Measurements from ENCODE around the gene DACH1. TPM values are rescaled to one million over a fixed set of nuclear protein-coding genes. Genes with fewer than 3 reads are reported as not detected.

Gene DACH1
- total RNA-seq, 1 donor from 2014 or later, result not detected

- no peaks in the 10 kb centered on the region for H3K27me3 Mint-ChIP-seq
- no peak overlapping the region for H3K4me3 Mint-ChIP-seq
- H3K4me1 Mint-ChIP-seq, result no peaks in the 10 kb centered on the region
- no peaks in the 10 kb centered on the region for H3K9me3 Mint-ChIP-seq
- intact Hi-C loops (cut with micrococcal nuclease), result no loop called here
- no peaks in the 10 kb centered on the region for H3K36me3 Mint-ChIP-seq (ENCODE audit: low read depth)
- H3K27ac Mint-ChIP-seq, result no peak overlapping the region
- no peak for DNase-seq
These were observed 98.1 kb downstream of the DACH1 start for GRCh38 chr13:71768881-71769280.

DNA sequence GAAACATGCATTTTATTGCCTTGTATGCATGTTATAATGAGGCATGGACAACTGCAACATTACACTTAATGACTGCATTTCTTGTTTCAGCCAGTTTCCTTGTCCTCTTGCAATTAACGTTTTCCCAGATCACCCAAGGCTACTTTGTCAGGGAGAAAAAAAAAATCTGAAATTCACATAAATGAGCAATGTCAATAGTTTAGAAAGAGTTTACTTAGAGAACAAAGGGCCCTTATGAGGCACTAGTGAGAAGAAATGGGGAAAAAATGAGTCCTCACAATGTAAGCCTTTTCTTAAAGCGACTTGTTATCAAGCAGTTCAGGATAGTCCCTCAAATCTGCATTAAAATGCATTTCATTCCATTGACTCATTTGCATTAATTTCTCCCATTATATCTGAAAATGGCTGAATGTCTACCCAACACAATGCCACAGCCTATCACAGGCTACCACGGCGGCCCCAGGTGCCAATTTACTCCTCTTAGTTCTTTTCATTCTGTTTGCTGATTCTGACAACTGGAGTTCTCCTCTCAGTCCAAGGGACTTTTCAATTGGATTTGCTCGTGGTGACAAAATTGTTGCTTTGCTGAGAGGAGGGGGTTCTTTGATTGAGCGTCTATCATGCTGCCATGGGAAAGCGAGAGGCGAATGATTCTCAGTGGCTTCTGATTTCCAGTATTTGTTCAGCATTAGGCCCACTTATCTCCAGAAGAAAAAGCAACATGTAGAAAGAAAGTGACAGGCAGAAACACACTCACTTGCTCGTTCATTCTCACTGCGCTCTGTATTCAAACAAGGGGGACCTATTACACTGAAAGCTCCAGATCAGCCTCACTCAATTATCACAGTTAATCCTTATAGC, 107.1 kb downstream of the DACH1 start:
- no peaks in the 10 kb centered on the region for H3K4me1 Mint-ChIP-seq
- no peaks in the 10 kb centered on the region for H3K27me3 Mint-ChIP-seq
- no peak for DNase-seq
- H3K9me3 Mint-ChIP-seq, result no peaks in the 10 kb centered on the region
- no peak overlapping the region for H3K27ac Mint-ChIP-seq
- no peaks in the 10 kb centered on the region for H3K36me3 Mint-ChIP-seq (ENCODE audit: low read depth)
- intact Hi-C loops (cut with micrococcal nuclease), result no loop called here
- H3K4me3 Mint-ChIP-seq, result no peak overlapping the region

DNA sequence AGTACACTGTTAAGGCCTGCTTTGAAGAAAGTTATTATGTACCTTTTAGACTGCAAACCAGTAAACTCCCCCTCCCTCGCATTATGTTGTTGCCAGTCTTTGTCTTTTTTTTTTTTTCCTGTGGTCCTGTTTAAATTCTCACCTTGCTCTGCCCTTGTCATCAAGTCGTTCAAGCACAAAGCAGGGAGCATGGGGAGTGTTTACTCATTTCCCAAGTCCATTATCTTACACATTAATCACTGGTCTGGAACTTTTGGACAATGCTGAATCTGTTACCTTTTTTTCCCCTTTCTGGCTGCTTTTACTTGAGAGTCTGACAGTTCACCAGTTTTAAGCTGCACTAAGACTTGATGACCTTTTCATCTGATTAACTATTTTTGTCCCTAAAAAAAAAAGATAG, 108.2 kb downstream of the DACH1 start:
- Mint-ChIP-seq H3K36me3 (ENCODE audit: low read depth) (no peaks in the 10 kb centered on the region), H3K27ac (no peak overlapping the region), H3K9me3 (no peaks in the 10 kb centered on the region), H3K4me3 (no peak overlapping the region), H3K4me1 (no peaks in the 10 kb centered on the region), H3K27me3 (no peaks in the 10 kb centered on the region)
- intact Hi-C loops (cut with micrococcal nuclease), result no loop called here
- DNase-seq, result no peak

GRCh38 chr13:71754407-71754974, 112.5 kb downstream of the DACH1 start:
- intact Hi-C loops (cut with micrococcal nuclease), result no loop called here
- Mint-ChIP-seq H3K27me3 (no peaks in the 10 kb centered on the region), H3K4me1 (no peaks in the 10 kb centered on the region), H3K4me3 (no peak overlapping the region), H3K9me3 (no peaks in the 10 kb centered on the region), H3K36me3 (ENCODE audit: low read depth) (no peaks in the 10 kb centered on the region), H3K27ac (no peak overlapping the region)
- DNase-seq, result no peak

GRCh38 chr13:71752775-71753513, 114.1 kb downstream of the DACH1 start:
- H3K27me3 Mint-ChIP-seq, result no peaks in the 10 kb centered on the region
- no peaks in the 10 kb centered on the region for H3K36me3 Mint-ChIP-seq (ENCODE audit: low read depth)
- H3K4me1 Mint-ChIP-seq, result no peaks in the 10 kb centered on the region
- H3K4me3 Mint-ChIP-seq, result no peak overlapping the region
- DNase-seq, result no peak
- intact Hi-C loops (cut with micrococcal nuclease), result no loop called here
- H3K27ac Mint-ChIP-seq, result no peak overlapping the region
- no peaks in the 10 kb centered on the region for H3K9me3 Mint-ChIP-seq

DNA sequence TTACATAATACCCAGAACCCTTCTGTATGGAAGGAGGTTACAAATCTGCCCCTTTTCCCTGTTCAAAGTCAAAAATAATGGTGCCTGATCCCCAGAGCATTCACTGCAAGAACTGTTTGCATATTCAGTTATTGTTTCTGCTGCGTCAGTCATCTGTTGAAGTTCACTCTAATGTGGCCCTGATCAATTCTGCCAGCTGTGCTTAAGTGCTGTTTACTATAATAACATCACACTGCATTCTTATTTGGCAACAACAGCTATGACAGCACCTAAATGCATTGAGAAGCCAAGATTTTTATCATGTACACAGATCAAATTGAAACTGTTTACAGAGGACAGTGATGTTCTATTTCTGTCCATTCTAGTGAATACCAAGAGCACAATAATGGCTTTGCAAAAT, 115.9 kb downstream of the DACH1 start:
- intact Hi-C loops (cut with micrococcal nuclease), result no loop called here
- Mint-ChIP-seq H3K9me3 (no peaks in the 10 kb centered on the region), H3K27ac (no peak overlapping the region), H3K27me3 (no peaks in the 10 kb centered on the region), H3K36me3 (ENCODE audit: low read depth) (no peaks in the 10 kb centered on the region), H3K4me1 (no peaks in the 10 kb centered on the region), H3K4me3 (no peak overlapping the region)
- no peak for DNase-seq

DNA sequence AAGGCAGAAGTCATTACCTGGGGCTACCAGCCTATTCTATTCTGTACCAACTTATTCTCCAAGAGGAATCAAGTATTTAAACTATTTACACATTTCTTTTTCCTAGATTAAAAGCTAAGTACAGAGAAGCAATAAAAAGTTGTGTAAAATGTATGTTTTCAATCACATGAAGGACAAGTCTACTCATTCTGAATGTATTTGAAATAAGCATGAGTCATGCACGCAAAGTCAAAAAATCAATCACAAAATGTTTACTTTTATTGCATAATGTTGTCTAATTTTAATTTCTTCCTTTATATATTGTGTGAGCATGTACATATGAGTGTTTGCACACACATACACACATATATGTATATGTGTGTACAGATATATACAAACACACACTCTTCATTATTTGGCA, 136.7 kb downstream of the DACH1 start:
- no peak overlapping the region for H3K27ac Mint-ChIP-seq
- no peaks in the 10 kb centered on the region for H3K27me3 Mint-ChIP-seq
- no peaks in the 10 kb centered on the region for H3K36me3 Mint-ChIP-seq (ENCODE audit: low read depth)
- H3K4me1 Mint-ChIP-seq, result no peaks in the 10 kb centered on the region
- no peaks in the 10 kb centered on the region for H3K9me3 Mint-ChIP-seq
- intact Hi-C loops (cut with micrococcal nuclease), result no loop called here
- H3K4me3 Mint-ChIP-seq, result no peak overlapping the region
- no peak for DNase-seq

DNA sequence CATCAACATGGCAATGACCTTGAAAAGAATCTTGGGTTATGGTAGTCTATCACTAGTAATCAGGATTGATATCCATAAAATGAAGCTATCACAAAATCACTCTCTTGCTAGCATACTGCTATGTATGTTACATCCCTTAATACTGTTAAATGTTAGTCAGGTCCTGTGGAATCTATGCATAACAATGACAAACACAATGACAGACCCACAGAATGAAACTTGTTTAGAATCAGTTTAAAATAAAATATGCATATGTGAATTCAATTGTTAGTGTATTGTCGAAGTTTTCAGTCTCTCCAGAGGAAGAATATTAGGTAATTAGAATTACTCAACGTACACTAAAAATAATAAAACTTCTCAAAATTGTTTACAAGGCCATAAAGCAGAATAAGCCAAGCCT, 137.6 kb downstream of the DACH1 start:
- intact Hi-C loops (cut with micrococcal nuclease), result no loop called here
- Mint-ChIP-seq H3K4me1 (no peaks in the 10 kb centered on the region), H3K27ac (no peak overlapping the region), H3K36me3 (ENCODE audit: low read depth) (no peaks in the 10 kb centered on the region), H3K27me3 (no peaks in the 10 kb centered on the region), H3K4me3 (no peak overlapping the region), H3K9me3 (no peaks in the 10 kb centered on the region)
- DNase-seq, result no peak

DNA sequence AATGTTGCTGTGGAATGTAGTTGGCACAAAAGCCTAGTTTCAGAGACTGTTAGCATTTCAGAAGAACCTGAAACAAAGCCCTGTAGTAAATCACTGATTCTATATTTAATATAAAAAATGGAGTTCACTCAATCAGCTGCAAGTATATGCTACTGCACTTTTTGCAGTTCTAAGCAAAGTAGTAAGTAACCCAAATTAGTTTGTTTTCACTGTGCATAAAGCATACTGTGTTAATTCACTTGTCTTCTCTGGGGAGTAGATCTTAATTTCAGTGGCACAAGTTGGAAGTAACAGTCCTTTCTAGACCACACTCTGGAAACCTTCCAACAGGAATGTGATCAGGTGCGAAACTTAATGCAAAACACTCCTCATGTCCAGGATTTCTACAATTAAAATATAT, 139.3 kb downstream of the DACH1 start:
- Mint-ChIP-seq H3K36me3 (ENCODE audit: low read depth) (no peaks in the 10 kb centered on the region), H3K4me3 (no peak overlapping the region), H3K27me3 (no peaks in the 10 kb centered on the region), H3K9me3 (no peaks in the 10 kb centered on the region), H3K4me1 (no peaks in the 10 kb centered on the region), H3K27ac (no peak overlapping the region)
- intact Hi-C loops (cut with micrococcal nuclease), result no loop called here
- DNase-seq, result no peak

DNA sequence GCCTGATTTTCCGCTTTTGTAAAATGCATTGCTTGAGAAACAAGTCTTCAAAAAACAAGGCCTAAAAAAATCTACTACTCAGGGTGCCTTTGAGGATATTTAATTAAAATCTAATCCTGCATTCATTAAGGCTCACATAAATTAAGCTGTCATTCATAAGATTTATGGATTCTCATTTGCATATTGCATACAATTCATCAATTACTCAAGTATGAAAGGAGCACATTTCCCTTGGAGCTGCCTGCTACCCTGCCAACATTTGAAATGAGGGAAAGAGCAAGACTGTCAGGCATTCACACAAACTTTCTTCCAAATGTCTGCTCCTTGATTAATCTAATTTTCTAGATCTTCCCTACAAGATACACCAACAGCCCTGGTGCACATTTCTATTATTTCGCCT, 140.0 kb downstream of the DACH1 start:
- Mint-ChIP-seq H3K9me3 (no peaks in the 10 kb centered on the region), H3K36me3 (ENCODE audit: low read depth) (no peaks in the 10 kb centered on the region), H3K27me3 (no peaks in the 10 kb centered on the region), H3K4me1 (no peaks in the 10 kb centered on the region), H3K4me3 (no peak overlapping the region), H3K27ac (no peak overlapping the region)
- no peak for DNase-seq
- intact Hi-C loops (cut with micrococcal nuclease), result no loop called here

DNA sequence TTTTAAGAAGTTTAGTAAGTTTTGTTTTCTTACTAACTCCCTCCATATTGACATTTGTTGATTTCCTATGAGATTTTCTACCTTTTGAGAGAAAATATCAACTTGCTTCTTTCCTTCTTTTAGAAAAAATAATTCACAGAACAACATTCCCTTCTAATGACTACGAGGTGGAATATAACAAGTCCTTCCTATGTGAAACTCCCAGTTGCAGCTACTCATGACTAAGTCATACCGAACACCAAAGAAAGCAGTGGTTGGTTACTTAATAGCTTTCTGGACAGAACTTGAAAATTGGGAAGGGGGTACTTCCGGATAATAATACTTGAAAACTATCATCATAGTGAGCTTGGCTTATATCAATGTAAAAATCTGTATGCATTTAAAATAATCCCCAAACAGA, 144.8 kb downstream of the DACH1 start:
- Mint-ChIP-seq H3K4me1 (no peaks in the 10 kb centered on the region), H3K36me3 (ENCODE audit: low read depth) (no peaks in the 10 kb centered on the region), H3K9me3 (no peaks in the 10 kb centered on the region), H3K27ac (no peak overlapping the region), H3K27me3 (no peaks in the 10 kb centered on the region), H3K4me3 (no peak overlapping the region)
- intact Hi-C loops (cut with micrococcal nuclease), result no loop called here
- DNase-seq, result no peak

DNA sequence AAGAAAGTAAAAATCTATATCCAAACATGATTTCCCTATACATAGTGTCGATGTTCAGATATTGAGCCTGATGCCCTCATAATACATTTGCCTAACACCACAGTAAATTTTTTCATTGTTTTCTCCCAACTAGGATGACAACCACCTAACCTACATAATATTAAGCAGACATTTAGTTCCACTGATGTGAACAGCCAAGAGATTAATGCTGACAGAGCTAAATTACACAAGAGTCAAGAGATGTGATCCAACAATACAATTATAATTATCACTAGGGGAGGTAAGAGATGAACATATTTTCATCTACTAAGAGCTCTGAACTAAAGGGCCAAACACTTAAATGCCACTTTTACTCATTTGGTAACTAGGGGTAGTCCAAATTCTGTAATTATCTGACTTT, 145.9 kb downstream of the DACH1 start:
- intact Hi-C loops (cut with micrococcal nuclease), result no loop called here
- Mint-ChIP-seq H3K27ac (no peak overlapping the region), H3K4me1 (no peaks in the 10 kb centered on the region), H3K36me3 (ENCODE audit: low read depth) (no peaks in the 10 kb centered on the region), H3K9me3 (no peaks in the 10 kb centered on the region), H3K4me3 (no peak overlapping the region), H3K27me3 (no peaks in the 10 kb centered on the region)
- no peak for DNase-seq

DNA sequence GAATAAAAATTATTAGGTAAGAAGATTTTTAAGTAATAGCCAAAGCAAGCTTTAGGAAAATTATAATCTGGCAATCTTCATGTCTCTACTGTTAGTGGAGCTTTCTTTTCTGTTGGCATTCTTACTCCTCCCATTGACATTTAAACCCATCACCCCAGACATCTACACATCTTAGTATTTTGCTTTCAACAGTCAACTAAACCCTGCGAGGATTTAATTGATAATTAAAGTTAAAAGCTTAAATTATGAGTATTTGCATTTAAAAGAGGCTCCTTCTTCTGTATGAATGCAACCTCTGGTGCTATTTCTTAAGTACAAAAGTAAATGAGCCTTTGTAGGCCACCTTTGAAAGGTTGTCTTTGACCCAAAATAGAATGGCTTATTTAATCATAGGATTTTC, 148.1 kb downstream of the DACH1 start:
- H3K36me3 Mint-ChIP-seq (ENCODE audit: low read depth), result no peaks in the 10 kb centered on the region
- no peaks in the 10 kb centered on the region for H3K4me1 Mint-ChIP-seq
- H3K27me3 Mint-ChIP-seq, result no peaks in the 10 kb centered on the region
- no peak overlapping the region for H3K4me3 Mint-ChIP-seq
- H3K27ac Mint-ChIP-seq, result no peak overlapping the region
- no peaks in the 10 kb centered on the region for H3K9me3 Mint-ChIP-seq
- intact Hi-C loops (cut with micrococcal nuclease), result no loop called here
- no peak for DNase-seq

DNA sequence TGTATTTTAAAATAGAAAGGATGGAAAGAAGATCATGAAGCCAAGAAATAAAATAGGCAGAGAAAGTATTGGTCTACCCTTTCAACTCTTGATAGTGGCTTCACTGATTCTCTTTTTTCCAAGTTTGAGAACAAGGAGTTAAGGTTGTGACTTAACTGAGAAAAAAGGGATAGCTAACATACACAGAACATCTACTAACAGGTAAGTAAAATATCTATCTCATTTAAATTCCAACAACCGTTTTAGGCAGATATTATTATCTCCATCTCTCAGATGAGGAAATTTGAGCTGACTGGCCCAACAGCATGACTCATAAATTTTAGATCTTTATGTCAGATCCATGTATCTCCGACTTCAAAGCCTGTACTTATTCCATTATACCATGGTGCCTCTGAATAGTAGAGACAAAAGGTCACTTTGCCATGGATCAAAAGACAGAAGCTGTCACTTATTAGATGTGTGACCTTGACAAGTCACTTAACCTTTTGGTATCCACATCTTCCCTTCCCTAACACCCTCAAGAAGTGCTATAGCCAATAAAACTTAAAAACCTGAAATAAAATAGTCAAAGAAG, 152.1 kb downstream of the DACH1 start:
- H3K4me1 Mint-ChIP-seq, result no peaks in the 10 kb centered on the region
- H3K4me3 Mint-ChIP-seq, result no peak overlapping the region
- DNase-seq, result no peak
- H3K27me3 Mint-ChIP-seq, result no peaks in the 10 kb centered on the region
- no peak overlapping the region for H3K27ac Mint-ChIP-seq
- H3K36me3 Mint-ChIP-seq (ENCODE audit: low read depth), result no peaks in the 10 kb centered on the region
- intact Hi-C loops (cut with micrococcal nuclease), result no loop called here
- no peaks in the 10 kb centered on the region for H3K9me3 Mint-ChIP-seq

All from activated CD4-positive, alpha-beta T cell treated with anti-CD3 and anti-CD28 coated beads, Interleukin-2, amount 10 ng/mL, durations not matched to agents 24 days and 14 days (primary cell).